Lung (tissue), 5 donors: ENCODE data around the gene HJV. TPM values are rescaled to one million over a fixed set of nuclear protein-coding genes. Genes with fewer than 3 reads are reported as not detected.

Experiments used
- polyA plus RNA-seq, 2 donors: library from polyadenylated mRNA; stranded (reverse); fragments of 200-250 nt; gene quantifications; one replicate each; pipeline ENCODE4 v1.2.1, GENCODE V29; 2013
- small RNA-seq: library from RNA; depleted of rRNA; stranded (forward); fragments of <200 nt; gene quantifications from one replicate; pipeline ENCODE3, GENCODE V24; 2014; ENCODE audit warnings: low replicate concordance
- total RNA-seq, 2 donors: library from RNA; depleted of rRNA in 1 of 2; stranded (reverse); fragments of >200 nt in 1 of 2; gene quantifications; one replicate each; pipeline ENCODE4 v1.2.1, GENCODE V29; 2014 to 2021
- donor health status: Bipolar disorder and iron deficiency.
- donor health status: healthy.
- donor health status: DM: yes; HTN: yes; CAD: no.

The HJV gene
- total and polyA plus RNA-seq, 4 donors, result not detected

Small RNA genes within 50 kb of the gene (small RNA-seq; reads per million reads assigned to genes)
- 8.6 reads per million, percentile 96 among the genes with 10 or more reads in this experiment for gene RNVU1-6

Other genes starting within 250 kb of the HJV start
- 10 to 100 TPM; 14.7 to 21.6 TPM for gene RNF115, start 197.6 kb downstream of the HJV start, total RNA-seq
- 1 to 10 TPM; 4.4 to 8.3 TPM for gene RNF115, start 197.6 kb downstream of the HJV start, polyA plus RNA-seq
- 10 to 100 TPM; 25.0 to 26.3 TPM for gene POLR3C, start 197.5 kb downstream of the HJV start, total RNA-seq
- gene POLR3C, start 197.5 kb downstream of the HJV start, polyA plus RNA-seq, result 10 to 100 TPM; 14.1 to 17.2 TPM
- 1 to 10 TPM; 3.9 to 6.2 TPM for gene NUDT17, start 176.1 kb downstream of the HJV start, total RNA-seq
- 1 to 10 TPM; 1.6 to 3.1 TPM for gene NUDT17, start 176.1 kb downstream of the HJV start, polyA plus RNA-seq
- 10 to 100 TPM; 23.5 to 54.9 TPM for gene PIAS3, start 162.7 kb downstream of the HJV start, total RNA-seq
- 10 to 100 TPM; 26.4 to 32.1 TPM for gene PIAS3, start 162.7 kb downstream of the HJV start, polyA plus RNA-seq
- gene ANKRD35, start 135.9 kb downstream of the HJV start, total RNA-seq, result 1 to 10 TPM; 3.4 to 3.7 TPM
- gene ANKRD35, start 135.9 kb downstream of the HJV start, polyA plus RNA-seq, result 1 to 10 TPM; 2.0 to 2.1 TPM
- 10 to 100 TPM in 1 of 2 donors, 1 to 10 TPM in 1; 5.2 to 23.3 TPM for gene ITGA10, start 111.7 kb downstream of the HJV start, total RNA-seq
- gene ITGA10, start 111.7 kb downstream of the HJV start, polyA plus RNA-seq, result 10 to 100 TPM in 1 of 2 donors, 1 to 10 TPM in 1; 6.7 to 15.7 TPM
- gene PEX11B, start 103.0 kb downstream of the HJV start, total RNA-seq, result 10 to 100 TPM; 24.6 to 28.6 TPM
- 10 to 100 TPM; 25.0 to 29.6 TPM for gene PEX11B, start 103.0 kb downstream of the HJV start, polyA plus RNA-seq
- 100 to 1,000 TPM; 106 to 128 TPM for gene RBM8A, start 94.3 kb downstream of the HJV start, total RNA-seq
- gene RBM8A, start 94.3 kb downstream of the HJV start, polyA plus RNA-seq, result 100 to 1,000 TPM; 121 to 152 TPM
- gene LIX1L, start 63.7 kb downstream of the HJV start, total RNA-seq, result 10 to 100 TPM; 29.7 to 30.9 TPM
- gene LIX1L, start 63.7 kb downstream of the HJV start, polyA plus RNA-seq, result 1 to 10 TPM; 7.0 to 8.0 TPM
- 1 to 10 TPM in 1 of 2 donors, under 1 TPM in 1; 0.06 to 1.0 TPM for gene ANKRD34A, start 57.2 kb downstream of the HJV start, total RNA-seq
- gene ANKRD34A, start 57.2 kb downstream of the HJV start, polyA plus RNA-seq, result under 1 TPM; 0.45 to 0.47 TPM
- gene POLR3GL, start 57.0 kb downstream of the HJV start, total RNA-seq, result 10 to 100 TPM in 1 of 2 donors, 1 to 10 TPM in 1; 9.4 to 21.3 TPM
- 10 to 100 TPM; 33.4 to 34.3 TPM for gene POLR3GL, start 57.0 kb downstream of the HJV start, polyA plus RNA-seq
- gene TXNIP, start 25.2 kb downstream of the HJV start, total RNA-seq, result 1,000 to 10,000 TPM in 1 of 2 donors, 100 to 1,000 TPM in 1; 556 to 1,810 TPM
- gene TXNIP, start 25.2 kb downstream of the HJV start, polyA plus RNA-seq, result 100 to 1,000 TPM; 178 to 850 TPM
- 1 to 10 TPM; 1.9 to 3.1 TPM for gene NBPF10, start 123.1 kb upstream of the HJV start, total RNA-seq
- under 1 TPM; 0.53 to 0.94 TPM for gene NBPF10, start 123.1 kb upstream of the HJV start, polyA plus RNA-seq
- gene NOTCH2NLA, start 207.3 kb upstream of the HJV start, total RNA-seq, result 100 to 1,000 TPM in 1 of 2 donors, 10 to 100 TPM in 1; 45.1 to 128 TPM
- 10 to 100 TPM; 14.6 to 22.9 TPM for gene NOTCH2NLA, start 207.3 kb upstream of the HJV start, polyA plus RNA-seq